Stimulated activated naive CD8-positive, alpha-beta T cell treated with anti-CD3 and anti-CD28 coated beads, Interleukin-15, Interleukin-2, amounts not matched to agents 100 ng/mL and 50 ng/mL, for 24 hours (primary cell): Measurements from ENCODE around the gene KIF16B.

Experiments
- H3K27ac Mint-ChIP-seq: one replicate; pipeline ENCODE4 v1.8.0; 2021; ENCODE audit warnings: mild to moderate bottlenecking, mixed read lengths
- H3K27me3 Mint-ChIP-seq: one replicate; pipeline ENCODE4 v1.8.0; 2021; ENCODE audit warnings: mixed read lengths
- H3K36me3 Mint-ChIP-seq: one replicate; pipeline ENCODE4 v1.8.0; 2021; ENCODE audit warnings: low read depth, mixed read lengths
- H3K4me1 Mint-ChIP-seq: one replicate; pipeline ENCODE4 v1.8.0; 2021; ENCODE audit warnings: low read depth, mixed read lengths
- H3K4me3 Mint-ChIP-seq: one replicate; pipeline ENCODE4 v1.8.0; 2021; ENCODE audit warnings: mild to moderate bottlenecking, mixed read lengths
- H3K9me3 Mint-ChIP-seq: one replicate; pipeline ENCODE4 v1.8.0; 2021; ENCODE audit warnings: mixed read lengths

The KIF16B gene

GRCh38 chr20:16415071-16416053 lies 157.9 kb downstream of the KIF16B start:
- Mint-ChIP-seq H3K27ac (no peak overlapping the region), H3K4me3 (no peak overlapping the region), H3K4me1 (no peaks in the 10 kb centered on the region), H3K9me3 (peaks cover 12% of the 10 kb centered on the region), H3K27me3 (no peaks in the 10 kb centered on the region), H3K36me3 (peaks cover 23% of the 10 kb centered on the region)

GRCh38 chr20:16412906-16413305 lies 160.3 kb downstream of the KIF16B start:
- Mint-ChIP-seq H3K27ac (no peak overlapping the region), H3K27me3 (no peaks in the 10 kb centered on the region), H3K36me3 (peaks cover 18% of the 10 kb centered on the region), H3K4me1 (no peaks in the 10 kb centered on the region), H3K4me3 (no peak overlapping the region), H3K9me3 (peaks cover 12% of the 10 kb centered on the region)

- Mint-ChIP-seq H3K9me3 (peaks cover 12% of the 10 kb centered on the region), H3K4me1 (no peaks in the 10 kb centered on the region), H3K27ac (no peak overlapping the region), H3K4me3 (no peak overlapping the region), H3K27me3 (no peaks in the 10 kb centered on the region), H3K36me3 (peaks cover 18% of the 10 kb centered on the region)
These were observed 161.9 kb downstream of the KIF16B start for GRCh38 chr20:16411361-16411760.

- peaks cover 18% of the 10 kb centered on the region for H3K36me3 Mint-ChIP-seq
- no peaks in the 10 kb centered on the region for H3K4me1 Mint-ChIP-seq
- H3K4me3 Mint-ChIP-seq = no peak overlapping the region
- H3K27ac Mint-ChIP-seq = no peak overlapping the region
- H3K27me3 Mint-ChIP-seq = no peaks in the 10 kb centered on the region
- peaks cover 12% of the 10 kb centered on the region for H3K9me3 Mint-ChIP-seq
These were observed 162.6 kb downstream of the KIF16B start for GRCh38 chr20:16410626-16411025.

- Mint-ChIP-seq H3K4me1 (no peaks in the 10 kb centered on the region), H3K9me3 (peaks cover 12% of the 10 kb centered on the region), H3K27ac (no peak overlapping the region), H3K4me3 (no peak overlapping the region), H3K27me3 (no peaks in the 10 kb centered on the region), H3K36me3 (peaks cover 15% of the 10 kb centered on the region)
These were observed 164.3 kb downstream of the KIF16B start for GRCh38 chr20:16408981-16409380.

- H3K4me1 Mint-ChIP-seq = no peaks in the 10 kb centered on the region
- H3K27ac Mint-ChIP-seq = no peak overlapping the region
- H3K9me3 Mint-ChIP-seq = peaks cover 12% of the 10 kb centered on the region
- no peak overlapping the region for H3K4me3 Mint-ChIP-seq
- peaks cover 14% of the 10 kb centered on the region for H3K36me3 Mint-ChIP-seq
- H3K27me3 Mint-ChIP-seq = no peaks in the 10 kb centered on the region
These were observed 165.8 kb downstream of the KIF16B start for GRCh38 chr20:16407251-16408067.

- Mint-ChIP-seq H3K4me3 (no peak overlapping the region), H3K4me1 (no peaks in the 10 kb centered on the region), H3K27ac (no peak overlapping the region), H3K27me3 (no peaks in the 10 kb centered on the region), H3K9me3 (no peaks in the 10 kb centered on the region), H3K36me3 (peaks cover 9% of the 10 kb centered on the region)
These were observed 168.0 kb downstream of the KIF16B start for GRCh38 chr20:16405254-16405653.

- peaks cover 12% of the 10 kb centered on the region for H3K36me3 Mint-ChIP-seq
- no peak overlapping the region for H3K4me3 Mint-ChIP-seq
- no peaks in the 10 kb centered on the region for H3K27me3 Mint-ChIP-seq
- H3K4me1 Mint-ChIP-seq = no peaks in the 10 kb centered on the region
- no peaks in the 10 kb centered on the region for H3K9me3 Mint-ChIP-seq
- no peak overlapping the region for H3K27ac Mint-ChIP-seq
These were observed 168.6 kb downstream of the KIF16B start for GRCh38 chr20:16404640-16405039.

- Mint-ChIP-seq H3K4me3 (no peak overlapping the region), H3K36me3 (peaks cover 17% of the 10 kb centered on the region)
These were observed 169.1 kb downstream of the KIF16B start for GRCh38 chr20:16404171-16404570.

GRCh38 chr20:16400234-16400633 lies 173.0 kb downstream of the KIF16B start:
- Mint-ChIP-seq H3K27ac (no peak overlapping the region), H3K9me3 (no peaks in the 10 kb centered on the region), H3K4me1 (no peaks in the 10 kb centered on the region), H3K27me3 (no peaks in the 10 kb centered on the region), H3K36me3 (peaks cover 17% of the 10 kb centered on the region), H3K4me3 (no peak overlapping the region)

More at GRCh38 chr20:16404171-16404570, 169.1 kb downstream of the KIF16B start:
- Mint-ChIP-seq H3K27me3 (no peaks in the 10 kb centered on the region), H3K9me3 (no peaks in the 10 kb centered on the region), H3K27ac (no peak overlapping the region), H3K4me1 (no peaks in the 10 kb centered on the region)

GRCh38 chr20:16399801-16400200 lies 173.4 kb downstream of the KIF16B start:
- Mint-ChIP-seq H3K36me3 (peaks cover 17% of the 10 kb centered on the region), H3K9me3 (no peaks in the 10 kb centered on the region), H3K27me3 (no peaks in the 10 kb centered on the region), H3K27ac (no peak overlapping the region), H3K4me3 (no peak overlapping the region), H3K4me1 (no peaks in the 10 kb centered on the region)

- Mint-ChIP-seq H3K36me3 (peaks cover 13% of the 10 kb centered on the region), H3K27me3 (no peaks in the 10 kb centered on the region), H3K27ac (no peak overlapping the region), H3K4me3 (no peak overlapping the region), H3K4me1 (no peaks in the 10 kb centered on the region), H3K9me3 (no peaks in the 10 kb centered on the region)
These were observed 176.2 kb downstream of the KIF16B start for GRCh38 chr20:16397086-16397485.

- peaks cover 3% of the 10 kb centered on the region for H3K4me1 Mint-ChIP-seq
- peaks cover 9% of the 10 kb centered on the region for H3K36me3 Mint-ChIP-seq
- no peaks in the 10 kb centered on the region for H3K9me3 Mint-ChIP-seq
- H3K27me3 Mint-ChIP-seq = no peaks in the 10 kb centered on the region
- no peak overlapping the region for H3K4me3 Mint-ChIP-seq
- no peak overlapping the region for H3K27ac Mint-ChIP-seq
These were observed 177.9 kb downstream of the KIF16B start for GRCh38 chr20:16395366-16395765.

- Mint-ChIP-seq H3K36me3 (peaks cover 6% of the 10 kb centered on the region), H3K9me3 (no peaks in the 10 kb centered on the region), H3K4me3 (no peak overlapping the region), H3K27ac (no peak overlapping the region), H3K27me3 (no peaks in the 10 kb centered on the region), H3K4me1 (peaks cover 3% of the 10 kb centered on the region)
These were observed 178.5 kb downstream of the KIF16B start for GRCh38 chr20:16394784-16395183.

- Mint-ChIP-seq H3K27me3 (no peaks in the 10 kb centered on the region), H3K27ac (no peak overlapping the region), H3K4me3 (no peak overlapping the region), H3K9me3 (no peaks in the 10 kb centered on the region), H3K36me3 (no peaks in the 10 kb centered on the region), H3K4me1 (peaks cover 3% of the 10 kb centered on the region)
These were observed 179.4 kb downstream of the KIF16B start for GRCh38 chr20:16393836-16394235.
